Hematopoietic multipotent progenitor cell (in vitro differentiated cells): ENCODE results near the gene ROBO1. TPM values are rescaled to one million over a fixed set of nuclear protein-coding genes. Genes with fewer than 3 reads are reported as not detected.
"Not testable (repeated sequence)": the region's sequence is repeated elsewhere in the genome, so short reads cannot be mapped to it uniquely, and the experiment has no call there.

Experiments used
- DNase-seq, 3 donors: peaks; one replicate each; pipeline ENCODE4 v3.0.0-alpha.2; 2011 to 2015; ENCODE audit warnings: low read depth in 2 of 3, low spot score in 2 of 3
- total RNA-seq: library from RNA; depleted of rRNA; stranded (reverse); fragments of >200 nt; gene quantifications from one replicate; pipeline ENCODE4 v1.2.3, GENCODE V29; 2012

ROBO1 gene
- total RNA-seq, 1 donor, result 3.2 TPM

- DNase-seq, result no peak
Observed at GRCh38 chr3:79326642-79327041, 441.2 kb downstream of the ROBO1 start.

- DNase-seq, result not testable (repeated sequence)
Observed at GRCh38 chr3:79325833-79326383, 441.9 kb downstream of the ROBO1 start.

GRCh38 chr3:79317551-79318518, 450.0 kb downstream of the ROBO1 start:
- DNase-seq, result no peak

- DNase-seq, result no peak
Observed at GRCh38 chr3:79314962-79315361, 452.8 kb downstream of the ROBO1 start.

- no peak for DNase-seq
Observed at GRCh38 chr3:79314544-79314943, 453.3 kb downstream of the ROBO1 start.

- DNase-seq, result no peak
Observed at GRCh38 chr3:79310016-79310415, 457.8 kb downstream of the ROBO1 start.

GRCh38 chr3:79306934-79307570, 460.7 kb downstream of the ROBO1 start:
- no peak for DNase-seq

GRCh38 chr3:79299949-79300635, 467.7 kb downstream of the ROBO1 start:
- not testable (repeated sequence) for DNase-seq

- DNase-seq, result no peak
Observed at GRCh38 chr3:79297245-79297960, 470.4 kb downstream of the ROBO1 start.

- DNase-seq, result no peak
Observed at GRCh38 chr3:79286882-79287281, 480.9 kb downstream of the ROBO1 start.

GRCh38 chr3:79285871-79286270, 481.9 kb downstream of the ROBO1 start:
- no peak for DNase-seq

- DNase-seq, result no peak
Observed at GRCh38 chr3:79285380-79285779, 482.4 kb downstream of the ROBO1 start.

GRCh38 chr3:79284781-79285180, 483.0 kb downstream of the ROBO1 start:
- DNase-seq, result no peak

- DNase-seq, result no peak
Observed at GRCh38 chr3:79278681-79279080, 489.1 kb downstream of the ROBO1 start.

GRCh38 chr3:79268422-79268821, 499.4 kb downstream of the ROBO1 start:
- no peak for DNase-seq

- DNase-seq, result no peak
Observed at GRCh38 chr3:79264892-79265291, 502.9 kb downstream of the ROBO1 start.

GRCh38 chr3:79263423-79263822, 504.4 kb downstream of the ROBO1 start:
- DNase-seq, result no peak

- DNase-seq, result no peak
Observed at GRCh38 chr3:79258479-79258878, 509.3 kb downstream of the ROBO1 start.

GRCh38 chr3:79257791-79258190, 510.0 kb downstream of the ROBO1 start:
- DNase-seq, result no peak

- no peak for DNase-seq
Observed at GRCh38 chr3:79255702-79256101, 512.1 kb downstream of the ROBO1 start.
